GM12878 (cell line): ENCODE results near the gene GPBP1. TPM values are rescaled to one million over a fixed set of nuclear protein-coding genes. Genes with fewer than 3 reads are reported as not detected.

ENCODE experiments used
- ATAC-seq: fragments of 200-7000 bp; cut with Tn5 transposase; 3 replicates; pipeline ENCODE4 v1.9.1; 2020; ENCODE audit warnings: mild to moderate bottlenecking, moderate library complexity
- BruUV-seq: library from RNA; stranded (reverse); fragments of 400-500 nt; replicated peaks from 2 replicates; lab custom pipeline; 2021; lab: Mats Ljungman, UMichigan
- CTCF ChIA-PET: fragments of 300-600 bp; sonication (Branson Sonifier 250); formaldehyde crosslinking; extraction: SDS; loops from one replicate; lab custom pipeline; 2021; ENCODE audit warnings: inconsistent platforms; lab: Yijun Ruan, JAX
- POLR2A ChIA-PET: fragments of 350-600 bp; formaldehyde crosslinking; extraction: SDS; loops from one replicate; lab custom pipeline; 2021; ENCODE audit warnings: inconsistent platforms; lab: Charles Lee
- RAD21 ChIA-PET: fragments of 300-600 bp; sonication (Branson Sonifier 250); formaldehyde crosslinking; loops from one replicate; lab custom pipeline; 2023; ENCODE audit warnings: antibody characterized with exemption; ENCODE audit not compliant: unreplicated experiment; lab: Charles Lee
- SMC1A ChIA-PET: fragments of 300-600 bp; sonication (Branson Sonifier 250); formaldehyde crosslinking; loops from one replicate; lab custom pipeline; 2023; ENCODE audit not compliant: unreplicated experiment, uncharacterized antibody; lab: Charles Lee
- DNase-seq: peaks from one replicate; pipeline ENCODE4 v3.0.0-alpha.2; 2011; ENCODE audit warnings: low read depth, low spot score
- FAIRE-seq: peaks from 3 replicates; lab custom pipeline; 2011; peaks lifted over from hg19 to GRCh38; lab: Jason Lieb, UNC
- H2AFZ ChIP-seq: 2 replicates; pipeline ENCODE4 v1.6.0; 2011; ENCODE audit warnings: low read depth, low read length, control low read depth; ENCODE audit not compliant: control insufficient read depth
- H3K27ac ChIP-seq: 2 replicates; pipeline ENCODE4 v1.5.1; 2011; ENCODE audit warnings: control low read depth; ENCODE audit not compliant: control insufficient read depth, insufficient read depth
- H3K27me3 ChIP-seq, 2 experiments: replicated peaks in 1 of 2; 2 replicates each; pipeline versions ENCODE4 v1.6.0 to v1.6.1; 2011; ENCODE audit warnings: low read length in 1 of 2; ENCODE audit not compliant: control insufficient read depth in 2 of 2, insufficient read depth in 2 of 2
- H3K36me3 ChIP-seq, 2 experiments: 2 replicates each; pipeline ENCODE4 v1.5.1; 2011; ENCODE audit warnings: low read length in 1 of 2; ENCODE audit not compliant: control insufficient read depth in 2 of 2, insufficient read depth in 2 of 2
- H3K4me1 ChIP-seq: 2 replicates; pipeline ENCODE4 v1.6.1; 2011; ENCODE audit warnings: mild to moderate bottlenecking, low read length, moderate library complexity, mixed read lengths; ENCODE audit not compliant: control insufficient read depth, insufficient read depth
- H3K4me2 ChIP-seq: 2 replicates; pipeline ENCODE4 v1.6.0; 2011; ENCODE audit warnings: control low read depth; ENCODE audit not compliant: control insufficient read depth, insufficient read depth
- H3K4me3 ChIP-seq: fragments of 200-600 bp; sonication (generic); 2 replicates; pipeline ENCODE4 v1.5.1; 2016
- H3K79me2 ChIP-seq: 2 replicates; pipeline ENCODE4 v1.6.0; 2011; ENCODE audit warnings: low read length; ENCODE audit not compliant: control insufficient read depth, insufficient read depth
- H3K9ac ChIP-seq: 2 replicates; pipeline ENCODE4 v1.8.0; 2011; ENCODE audit warnings: low read length, control low read depth, mixed read lengths; ENCODE audit not compliant: control insufficient read depth, insufficient read depth
- H3K9me3 ChIP-seq: replicated peaks from 3 replicates; pipeline ENCODE4 v1.5.1; 2011; ENCODE audit warnings: mild to moderate bottlenecking, low read length; ENCODE audit not compliant: control insufficient read depth, insufficient read depth
- H4K20me1 ChIP-seq: 2 replicates; pipeline ENCODE4 v1.6.0; 2011; ENCODE audit not compliant: control insufficient read depth, insufficient read depth
- ATF2 ChIP-seq: IDR thresholded peaks from 2 replicates; pipeline ENCODE4 v1.6.1; 2012; ENCODE audit warnings: low read length, inconsistent platforms
- BHLHE40 ChIP-seq, 2 experiments: fragments of 450-650 bp in 1 of 2; IDR thresholded peaks; 2 replicates each; pipeline ENCODE4 v1.6.1; 2011 to 2017; ENCODE audit warnings: low read depth in 2 of 2, borderline replicate concordance in 1 of 2, improper control_type of control experiment in 1 of 2, low read length in 1 of 2, mild to moderate bottlenecking in 1 of 2
- CHD1 ChIP-seq: IDR thresholded peaks from 2 replicates; pipeline ENCODE4 v1.6.1; 2012; ENCODE audit warnings: low read depth, low read length, improper control_type of control experiment
- EP300 ChIP-seq, 2 experiments: fragments of 150-350 bp in 1 of 2; IDR thresholded peaks; 2 replicates each; pipeline ENCODE4 v1.6.1; 2011 to 2012; ENCODE audit warnings: low read depth in 2 of 2, low read length in 2 of 2, borderline replicate concordance in 1 of 2, improper control_type of control experiment in 1 of 2, inconsistent platforms in 1 of 2; ENCODE audit not compliant: control insufficient read depth in 1 of 2
- IKZF1 ChIP-seq: fragments of 450-650 bp; conservative IDR thresholded peaks from 2 replicates; pipeline ENCODE4 v1.6.1; 2017; ENCODE audit warnings: antibody characterized with exemption, mild to moderate bottlenecking
- PAX5 ChIP-seq: IDR thresholded peaks from 2 replicates; pipeline ENCODE4 v1.6.1; 2011; ENCODE audit warnings: low read depth, low read length, borderline replicate concordance
- PML ChIP-seq: IDR thresholded peaks from 2 replicates; pipeline ENCODE4 v1.6.1; 2012; ENCODE audit warnings: low read length, inconsistent platforms
- TAF1 ChIP-seq: IDR thresholded peaks from 2 replicates; pipeline ENCODE4 v1.6.1; 2011; ENCODE audit warnings: mild to moderate bottlenecking, low read depth, low read length, borderline replicate concordance
- TCF7 ChIP-seq: IDR thresholded peaks from 2 replicates; pipeline ENCODE4 v1.6.1; 2014; ENCODE audit warnings: antibody characterized with exemption, borderline replicate concordance
- USF1 ChIP-seq: IDR thresholded peaks from 2 replicates; pipeline ENCODE4 v1.6.1; 2011; ENCODE audit warnings: borderline replicate concordance, low read depth, mild to moderate bottlenecking, moderate library complexity, mixed read lengths, low read length; ENCODE audit not compliant: insufficient read depth; ENCODE audit errors: extremely low read length
- ZBTB4 ChIP-seq: fragments of 450-650 bp; formaldehyde crosslinking; IDR thresholded peaks from 2 replicates; pipeline ENCODE4 v1.4.0; 2022; ENCODE audit warnings: mild to moderate bottlenecking, moderate library complexity
- WGBS: methylation state at CpG from one replicate; pipeline ENCODE4 v1.1.6; 2016; ENCODE audit warnings: low lambda C conversion rate; ENCODE audit not compliant: insufficient replicate concordance, insufficient coverage; ENCODE audit errors: missing lambda C conversion rate; 5-methylcytosine and 5-hydroxymethylcytosine counted together
- in situ Hi-C: fragments of 300-500 bp; cut with MboI; formaldehyde crosslinking; loops from 9 replicates; pipeline ENCODE4 v1.14.3; 2018; ENCODE audit warnings: mixed read lengths
- intact Hi-C: fragments of 100-400 bp; cut with micrococcal nuclease; formaldehyde crosslinking; loops from one replicate; pipeline ENCODE4 v1.14.2; 2022; ENCODE audit not compliant: unreplicated experiment
- polyA plus RNA-seq, 11 experiments: library from polyadenylated mRNA; depleted of rRNA in 4 of 11; unstranded in 6 of 11; stranded (reverse) in 5 of 11; fragments of >200 nt; fragmentation: Nextera tagmentation in 4 of 11; fragmentation: Illumina TruSeq in 1 of 11; extraction: Ambion mirVana in 4 of 11; extraction: Trizol in 1 of 11; gene quantifications; 1 replicate in 1 of 11; 2 replicates in 10 of 11; pipeline versions ENCODE4 v1.2.1 to v1.2.3, GENCODE V29; 2011 to 2016; ENCODE audit warnings: inconsistent platforms in 2 of 11, missing spikeins in 2 of 11, low read depth in 1 of 11
- total RNA-seq, 4 experiments: library from RNA; depleted of rRNA in 3 of 4; stranded (reverse); fragments of >200 nt in 3 of 4; fragmentation: Illumina TruSeq in 1 of 4; extraction: Trizol in 1 of 4; gene quantifications; 2 replicates each; pipeline versions ENCODE4 v1.2.1 to v1.2.3, GENCODE V29; 2013 to 2021
- TF ChIP-seq, protein P1 (sequence below): IDR thresholded peaks from 2 replicates; pipeline ENCODE4 v1.6.1; 2012; ENCODE audit warnings: low read depth, low read length, improper control_type of control experiment
- TF ChIP-seq, protein P2 (sequence below): fragments of 450-650 bp; IDR thresholded peaks from 2 replicates; pipeline ENCODE4 v1.6.1; 2016; ENCODE audit warnings: mild to moderate bottlenecking

The GPBP1 gene
- total and polyA plus RNA-seq, 10 of the 15 experiments (the other 5 are each of a cell fraction or from before 2014, with no cell fraction given), result 27.0 to 96.2 (median 55.4) TPM

DNA sequence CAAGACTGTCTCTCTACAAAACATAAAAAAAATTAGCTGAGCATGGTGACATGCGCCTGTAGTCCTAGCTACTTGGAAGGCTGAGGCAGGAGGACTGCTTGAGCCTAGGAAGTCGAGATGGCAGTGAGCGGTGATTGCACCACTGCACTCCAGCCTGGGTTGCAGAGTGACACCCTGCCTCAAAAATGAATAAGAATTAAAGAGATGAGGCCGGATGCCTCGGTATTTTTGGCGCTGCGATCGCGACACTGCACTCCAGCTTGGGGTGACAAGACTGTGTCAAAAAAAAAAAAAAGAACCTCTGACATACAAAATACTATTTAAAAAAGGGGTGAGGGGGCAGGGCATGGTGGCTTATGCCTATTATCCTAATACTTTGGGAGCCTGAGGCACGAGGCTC, 7.3 kb downstream of the GPBP1 start:
- H2AFZ ChIP-seq, result no peak overlapping the region
- H3K9ac ChIP-seq, result no peak overlapping the region
- BruUV-seq, result no TSS peak
- peaks cover 98% of the 10 kb centered on the region for H3K79me2 ChIP-seq
- H3K9me3 ChIP-seq, result no peaks in the 10 kb centered on the region; the same call in 2 of the 3 replicates
- peaks cover 3 to 9% of the 10 kb centered on the region in 2 experiments for H3K36me3 ChIP-seq
- H3K4me1 ChIP-seq, result peaks cover 22% of the 10 kb centered on the region
- ChIA-PET SMC1A (interaction anchor here (0.7 to 6.8 kb wide), 5 partner anchors 8 to 855 kb away, joined by 3 to 48 read pairs (median 3); no protein-coding TSS in a partner anchor), POLR2A (interaction anchor here (1.4 kb wide), 1 partner anchor 271 kb away, joined by 4 read pairs; no protein-coding TSS in a partner anchor), RAD21 (interaction anchor here (1.1 to 1.6 kb wide), 2 partner anchors 9 to 14 kb away, joined by 4 to 5 read pairs; no protein-coding TSS in a partner anchor), CTCF (interaction anchor here (1.8 to 2.1 kb wide), 2 partner anchors 9 to 38 kb away, joined by 5 to 6 read pairs; no protein-coding TSS in a partner anchor)
- no peak overlapping the region for H3K27ac ChIP-seq
- no peak for FAIRE-seq
- 28% methylated on average over 10 of the region's 10 CpGs for WGBS
- peak overlapping the region; percentile 91 for H3K4me2 ChIP-seq
- H4K20me1 ChIP-seq, result peaks cover 13% of the 10 kb centered on the region
- ATAC-seq, result peak; percentile 6
- in situ Hi-C loops, result loop anchor here (25.0 kb wide), 1 partner anchor 1869 kb away; the partner anchor contains the start of genes DHX29 and MTREX
- TF ChIP-seq USF1 (no peak), ZBTB4 (no peak), ATF2 (no peak), BHLHE40 (IDR thresholded peaks at IDR 0.05; ENCODE audit: borderline replicate concordance in 1 of 2, low read depth in 2 of 2, low read length in 1 of 2) (no peak), IKZF1 (no peak), TAF1 (no peak), EP300 (IDR thresholded peaks at IDR 0.05; ENCODE audit: borderline replicate concordance in 1 of 2, control insufficient read depth in 1 of 2, low read depth in 2 of 2, low read length in 2 of 2) (no peak), PML (no peak), TCF7 (no peak), CHD1 (no peak), PAX5 (no peak)
- TF ChIP-seq, protein P1, sequence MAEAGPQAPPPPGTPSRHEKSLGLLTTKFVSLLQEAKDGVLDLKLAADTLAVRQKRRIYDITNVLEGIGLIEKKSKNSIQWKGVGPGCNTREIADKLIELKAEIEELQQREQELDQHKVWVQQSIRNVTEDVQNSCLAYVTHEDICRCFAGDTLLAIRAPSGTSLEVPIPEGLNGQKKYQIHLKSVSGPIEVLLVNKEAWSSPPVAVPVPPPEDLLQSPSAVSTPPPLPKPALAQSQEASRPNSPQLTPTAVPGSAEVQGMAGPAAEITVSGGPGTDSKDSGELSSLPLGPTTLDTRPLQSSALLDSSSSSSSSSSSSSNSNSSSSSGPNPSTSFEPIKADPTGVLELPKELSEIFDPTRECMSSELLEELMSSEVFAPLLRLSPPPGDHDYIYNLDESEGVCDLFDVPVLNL, result no peak
- TF ChIP-seq, protein P2, sequence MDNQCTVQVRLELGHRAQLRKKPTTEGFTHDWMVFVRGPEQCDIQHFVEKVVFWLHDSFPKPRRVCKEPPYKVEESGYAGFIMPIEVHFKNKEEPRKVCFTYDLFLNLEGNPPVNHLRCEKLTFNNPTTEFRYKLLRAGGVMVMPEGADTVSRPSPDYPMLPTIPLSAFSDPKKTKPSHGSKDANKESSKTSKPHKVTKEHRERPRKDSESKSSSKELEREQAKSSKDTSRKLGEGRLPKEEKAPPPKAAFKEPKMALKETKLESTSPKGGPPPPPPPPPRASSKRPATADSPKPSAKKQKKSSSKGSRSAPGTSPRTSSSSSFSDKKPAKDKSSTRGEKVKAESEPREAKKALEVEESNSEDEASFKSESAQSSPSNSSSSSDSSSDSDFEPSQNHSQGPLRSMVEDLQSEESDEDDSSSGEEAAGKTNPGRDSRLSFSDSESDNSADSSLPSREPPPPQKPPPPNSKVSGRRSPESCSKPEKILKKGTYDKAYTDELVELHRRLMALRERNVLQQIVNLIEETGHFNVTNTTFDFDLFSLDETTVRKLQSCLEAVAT, result no peak
- H3K27me3 ChIP-seq, result no peaks in the 10 kb centered on the region
- peak overlapping the region; percentile 87 for H3K4me3 ChIP-seq
- intact Hi-C loops, result no loop called here
- no peak for DNase-seq
